Vagina (tissue), 2 donors: ENCODE results near the gene RYR3.

Experiments
- CTCF ChIP-seq, 3 experiments: fragments of 450-650 bp in 2 of 3; fragments of 200-600 bp in 1 of 3; sonication (generic) in 1 of 3; IDR thresholded peaks; one replicate each; pipeline ENCODE4 v1.5.1; 2017 to 2019; ENCODE audit warnings: antibody characterized with exemption in 3 of 3, mild to moderate bottlenecking in 2 of 3, moderate library complexity in 2 of 3
- POLR2A ChIP-seq, 2 donors: fragments of 450-650 bp; IDR thresholded peaks; one replicate each; pipeline ENCODE4 v1.6.1; 2017; ENCODE audit warnings: antibody characterized with exemption in 2 of 2, mild to moderate bottlenecking in 2 of 2, moderate library complexity in 2 of 2

- TF ChIP-seq CTCF (IDR thresholded peaks at IDR 0.05) (no peak), POLR2A (IDR thresholded peaks at IDR 0.05) (no peak)
Observed at GRCh38 chr15:33746203-33746602, 435.4 kb downstream of the RYR3 start.
